ENCODE measurements around the gene GATAD2B. TPM values are rescaled to one million over a fixed set of nuclear protein-coding genes. Genes with fewer than 3 reads are reported as not detected.

GATAD2B gene
- total RNA-seq, 4 donors from 2014 or later, result 22.0 to 40.7 (median 28.1) TPM

DNA sequence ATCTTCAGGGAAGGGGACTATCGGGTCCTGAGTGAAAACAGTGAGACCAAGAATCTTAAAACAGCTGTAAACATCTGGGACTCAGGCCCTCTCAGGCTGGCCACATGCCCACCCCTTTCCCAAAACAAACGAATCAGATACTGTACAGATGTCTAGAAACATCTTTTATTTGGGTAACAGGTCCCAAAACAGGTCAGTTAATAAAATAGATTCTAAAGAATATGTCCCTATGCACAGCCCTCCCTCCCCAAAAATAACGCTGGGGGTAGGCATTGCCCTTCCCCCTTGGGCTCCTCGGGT is 36.1 kb upstream of the GATAD2B start:
- Histone ChIP-seq H3K36me3 (no peaks in the 10 kb centered on the region), H3K4me1 (peaks cover 66 to 68% of the 10 kb centered on the region in 2 donors), H3K27ac (peak overlapping the region; percentile 91 to 98 (median 94)), H3K9me3 (no peaks in the 10 kb centered on the region), H3K27me3 (no peaks in the 10 kb centered on the region), H3K4me3 (peak overlapping the region; percentile 19 to 100 (median 98))
- in situ Hi-C loops (cut with MboI; ENCODE audit: low sequenced_read_pairs in 4 of 4) (no loop called here), intact Hi-C loops (cut with DNase I; ENCODE audit: low total_unique reads) (loop anchor here (1.0 kb wide), 2 partner anchors 13 to 36 kb away; partner anchors contain the start of gene DENND4B)
- no peak for ATAC-seq
- no peak for DNase-seq
- TF ChIP-seq, protein P1, sequence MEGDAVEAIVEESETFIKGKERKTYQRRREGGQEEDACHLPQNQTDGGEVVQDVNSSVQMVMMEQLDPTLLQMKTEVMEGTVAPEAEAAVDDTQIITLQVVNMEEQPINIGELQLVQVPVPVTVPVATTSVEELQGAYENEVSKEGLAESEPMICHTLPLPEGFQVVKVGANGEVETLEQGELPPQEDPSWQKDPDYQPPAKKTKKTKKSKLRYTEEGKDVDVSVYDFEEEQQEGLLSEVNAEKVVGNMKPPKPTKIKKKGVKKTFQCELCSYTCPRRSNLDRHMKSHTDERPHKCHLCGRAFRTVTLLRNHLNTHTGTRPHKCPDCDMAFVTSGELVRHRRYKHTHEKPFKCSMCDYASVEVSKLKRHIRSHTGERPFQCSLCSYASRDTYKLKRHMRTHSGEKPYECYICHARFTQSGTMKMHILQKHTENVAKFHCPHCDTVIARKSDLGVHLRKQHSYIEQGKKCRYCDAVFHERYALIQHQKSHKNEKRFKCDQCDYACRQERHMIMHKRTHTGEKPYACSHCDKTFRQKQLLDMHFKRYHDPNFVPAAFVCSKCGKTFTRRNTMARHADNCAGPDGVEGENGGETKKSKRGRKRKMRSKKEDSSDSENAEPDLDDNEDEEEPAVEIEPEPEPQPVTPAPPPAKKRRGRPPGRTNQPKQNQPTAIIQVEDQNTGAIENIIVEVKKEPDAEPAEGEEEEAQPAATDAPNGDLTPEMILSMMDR (IDR thresholded peaks at IDR 0.05 in 4 of 5, conservative IDR thresholded peaks at IDR 0.05 in 1 of 5), result no peak
- TF ChIP-seq POLR2A (IDR thresholded peaks at IDR 0.05), result no peak

DNA sequence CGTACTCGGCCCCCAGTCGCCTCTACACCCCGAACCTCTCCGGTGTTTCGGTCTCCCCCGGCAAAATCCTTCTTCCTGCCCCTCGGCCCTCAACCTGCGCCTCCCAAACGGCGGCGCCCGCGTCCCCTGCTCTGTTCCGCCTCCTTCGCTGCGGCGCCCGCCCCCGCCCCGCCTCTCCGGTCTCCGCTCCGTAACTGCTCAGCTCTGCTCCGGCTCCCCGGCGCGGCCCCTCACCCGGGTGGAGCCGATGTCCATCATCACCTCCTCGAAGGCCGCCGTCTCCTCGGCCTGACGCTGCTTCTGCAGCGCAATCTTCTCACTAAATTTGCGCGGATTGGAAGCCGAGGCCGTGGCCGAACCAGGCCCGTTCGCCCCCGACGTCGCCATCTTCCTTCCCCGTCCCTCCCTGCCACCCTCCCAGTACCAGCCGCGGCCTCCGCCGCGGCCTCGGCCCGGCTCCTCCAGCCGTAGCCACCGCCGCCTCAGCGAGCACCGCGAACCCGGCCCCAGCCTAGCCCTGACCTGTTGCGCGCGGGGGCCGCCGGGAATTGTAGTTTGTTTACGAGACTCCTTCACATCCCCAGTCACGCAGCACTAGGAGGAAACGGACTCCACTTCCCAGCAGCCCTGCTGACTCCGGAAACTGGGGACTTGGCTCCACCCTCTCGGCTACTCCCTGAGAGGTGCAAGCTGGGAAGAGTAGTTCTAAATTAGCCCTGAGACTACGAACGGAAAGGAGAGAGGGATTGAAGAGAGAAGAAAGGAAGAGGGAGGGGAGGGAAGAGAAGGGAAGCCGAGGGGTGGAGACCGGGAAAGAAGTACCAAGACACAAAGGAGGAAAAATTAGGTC is 35.6 kb upstream of the GATAD2B start, which contains the start of gene CRTC2:
CRTC2 (minus strand) TSS at position 502 of the 850 bp plus-strand sequence; CDS start at position 387, 115 bp downstream.
- peak; percentile 81 to 88 for ATAC-seq

DNA sequence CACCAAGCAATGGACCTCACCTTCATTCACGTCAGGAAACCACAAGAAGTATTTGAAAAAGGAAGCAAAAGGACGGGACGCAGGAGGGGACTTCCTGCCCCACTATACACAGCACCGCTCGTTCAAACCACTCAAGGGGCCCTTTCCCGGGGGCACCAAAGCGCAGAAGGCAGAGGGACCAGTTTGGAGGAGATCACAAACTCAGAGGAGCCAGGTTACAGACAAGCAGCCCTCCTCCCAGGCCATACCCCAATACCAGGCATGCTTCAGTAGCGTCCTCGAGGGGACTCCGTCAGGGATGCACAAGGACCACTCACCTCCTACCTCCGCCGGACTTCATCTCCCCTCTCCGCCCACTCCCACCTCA is 35.0 kb upstream of the GATAD2B start:
- H3K4me3 ChIP-seq, result peak overlapping the region; percentile 88 to 100 (median 98)
- peaks cover 0 to 9% of the 10 kb centered on the region in 2 donors for H3K36me3 ChIP-seq
- H3K4me1 ChIP-seq, result peaks cover 69 to 70% of the 10 kb centered on the region in 2 donors
- in situ Hi-C loops (cut with MboI; ENCODE audit: low sequenced_read_pairs in 4 of 4) (no loop called here), intact Hi-C loops (cut with DNase I; ENCODE audit: low total_unique reads) (loop anchor here (1.0 kb wide), 2 partner anchors 11 to 34 kb away; partner anchors contain the start of gene DENND4B)
- ATAC-seq, result no peak
- DNase-seq, result no peak
- H3K27me3 ChIP-seq, result no peaks in the 10 kb centered on the region
- peak overlapping the region; percentile 91 to 98 (median 94) for H3K27ac ChIP-seq
- H3K9me3 ChIP-seq, result no peaks in the 10 kb centered on the region
- TF ChIP-seq POLR2A (IDR thresholded peaks at IDR 0.05), result no peak
- TF ChIP-seq, protein P1 (IDR thresholded peaks at IDR 0.05 in 4 of 5, conservative IDR thresholded peaks at IDR 0.05 in 1 of 5), result no peak

More for the DNA sequence above, 35.6 kb upstream of the GATAD2B start, which contains the start of gene CRTC2:
- Histone ChIP-seq H3K27me3 (no peaks in the 10 kb centered on the region), H3K9me3 (no peaks in the 10 kb centered on the region), H3K4me3 (peak within 1 kb of the TSS; percentile 88 to 100 (median 98)), H3K4me1 (peaks cover 69 to 72% of the 10 kb centered on the region in 2 donors), H3K36me3 (peaks cover 0 to 2% of the 10 kb centered on the region in 2 donors), H3K27ac (peak within 1 kb of the TSS; percentile 91 to 98 (median 94))
- peak; percentile 99 for DNase-seq
- TF ChIP-seq, protein P1 (IDR thresholded peaks at IDR 0.05 in 4 of 5, conservative IDR thresholded peaks at IDR 0.05 in 1 of 5), result no peak
- peak; percentile 82 to 83 for TF ChIP-seq POLR2A (IDR thresholded peaks at IDR 0.05)
- in situ Hi-C loops (cut with MboI; ENCODE audit: low sequenced_read_pairs in 4 of 4) (no loop called here), intact Hi-C loops (cut with DNase I; ENCODE audit: low total_unique reads) (loop anchor here (1.0 kb wide), 2 partner anchors 12 to 35 kb away; partner anchors contain the start of gene DENND4B)

DNA sequence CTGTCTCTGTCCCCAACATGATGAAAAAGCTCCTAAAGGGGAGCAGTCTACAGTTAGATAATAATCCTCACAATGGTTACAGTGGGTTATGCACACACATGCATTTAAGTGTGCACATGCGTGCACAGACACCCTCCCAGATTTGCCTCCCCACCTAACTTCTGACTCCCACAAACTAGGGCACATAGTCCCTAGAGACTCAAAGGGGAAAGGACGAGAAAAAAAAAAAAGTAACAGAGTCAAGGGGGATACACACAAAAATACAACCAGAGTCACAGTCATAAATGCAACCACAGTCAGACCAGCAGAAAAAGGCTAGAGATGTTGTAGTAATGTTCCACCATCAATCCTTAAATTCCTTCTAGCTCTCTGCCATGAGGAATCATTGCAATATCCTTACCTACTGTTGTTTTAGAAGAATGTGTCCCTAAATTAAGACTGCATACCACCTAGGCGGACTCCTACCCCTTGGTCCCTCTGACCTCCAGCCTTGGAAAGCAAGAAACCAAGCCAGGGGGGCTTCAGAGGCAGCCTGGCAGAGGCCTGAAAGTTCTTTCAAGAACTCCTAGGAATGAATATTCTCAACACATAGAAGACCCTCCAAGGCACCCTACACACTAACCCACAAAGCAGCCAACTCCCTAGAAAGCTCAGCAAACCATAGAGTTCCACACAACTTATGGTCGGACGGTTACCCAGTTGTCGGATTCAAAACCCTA is 34.4 kb upstream of the GATAD2B start:
- intact Hi-C loops (cut with DNase I; ENCODE audit: low total_unique reads), result no loop called here
- no peak for DNase-seq
- H3K4me3 ChIP-seq, result peak overlapping the region; percentile 88 to 100 (median 98)
- no peak for ATAC-seq
- H3K9me3 ChIP-seq, result no peaks in the 10 kb centered on the region
- H3K36me3 ChIP-seq, result peaks cover 0 to 14% of the 10 kb centered on the region in 2 donors
- H3K4me1 ChIP-seq, result peaks cover 64% of the 10 kb centered on the region in 2 donors
- H3K27ac ChIP-seq, result peak overlapping the region; percentile 91 to 98 (median 94)
- in situ Hi-C loops (cut with MboI; ENCODE audit: low sequenced_read_pairs in 4 of 4), result no loop called here
- TF ChIP-seq, protein P1 (IDR thresholded peaks at IDR 0.05 in 4 of 5, conservative IDR thresholded peaks at IDR 0.05 in 1 of 5), result no peak
- no peak for TF ChIP-seq POLR2A (IDR thresholded peaks at IDR 0.05)
- H3K27me3 ChIP-seq, result no peaks in the 10 kb centered on the region
